ENCODE measurements around the gene DDR1. TPM values are rescaled to one million over a fixed set of nuclear protein-coding genes. Genes with fewer than 3 reads are reported as not detected.
"Not testable (repeated sequence)": the region's sequence is repeated elsewhere in the genome, so short reads cannot be mapped to it uniquely, and the experiment has no call there.

DDR1 gene
- total RNA-seq, 1 experiment from 2014 or later: 230 TPM

GRCh38 chr6:30922447-30922852 is 38.1 kb downstream of the DDR1 start:
- ChIA-PET CTCF (interaction anchor here (1.5 kb wide), 1 partner anchor 20 kb away, joined by 6 read pairs; no protein-coding TSS in a partner anchor), POLR2A (interaction anchor here (0.6 kb wide), 1 partner anchor 69 kb away, joined by 3 read pairs; no protein-coding TSS in a partner anchor)
- TF ChIP-seq NR3C1 (CRISPR knock-in tag; conservative IDR thresholded peaks at IDR 0.05; ENCODE audit: low read depth): no peak
- TF ChIP-seq USF1 (CRISPR knock-in tag; IDR thresholded peaks at IDR 0.05): no peak
- TF ChIP-seq GTF2I (CRISPR knock-in tag; conservative IDR thresholded peaks at IDR 0.05): no peak
- no peak for TF ChIP-seq ATF6 (CRISPR knock-in tag; IDR thresholded peaks at IDR 0.05)
- no peak for TF ChIP-seq TCF7 (CRISPR knock-in tag; IDR thresholded peaks at IDR 0.05; ENCODE audit: low read depth)
- no peak for TF ChIP-seq E2F5 (CRISPR knock-in tag; IDR thresholded peaks at IDR 0.05)
- no peak for TF ChIP-seq EMX1 (CRISPR knock-in tag; IDR thresholded peaks at IDR 0.05)
- TF ChIP-seq ZNF317 (CRISPR knock-in tag; IDR thresholded peaks at IDR 0.05; ENCODE audit: borderline replicate concordance, low read depth): no peak
- TF ChIP-seq ARID4B (CRISPR knock-in tag; IDR thresholded peaks at IDR 0.05; ENCODE audit: borderline replicate concordance): no peak
- TF ChIP-seq JAZF1 (CRISPR knock-in tag; IDR thresholded peaks at IDR 0.05): no peak
- TF ChIP-seq ZNF138 (CRISPR knock-in tag; conservative IDR thresholded peaks at IDR 0.05): no peak
- no peak for DNase-seq (ENCODE audit: low spot score)
- H3K27ac Mint-ChIP-seq: no peak overlapping the region
- no peaks in the 10 kb centered on the region for H3K9me3 Mint-ChIP-seq
- H3K27me3 Mint-ChIP-seq (ENCODE audit: low read depth): no peaks in the 10 kb centered on the region
- H3K4me1 Mint-ChIP-seq: 0 out of 2 replicates have a peak, but pooled peaks cover 3% of the 10 kb centered on the region
- no peak for ATAC-seq
- no peak overlapping the region for H3K4me3 Mint-ChIP-seq
- peaks cover 63% of the 10 kb centered on the region for H3K36me3 Mint-ChIP-seq

GRCh38 chr6:30924040-30924627 is 39.8 kb downstream of the DDR1 start:
- Mint-ChIP-seq H3K9me3 (peaks cover 16% of the 10 kb centered on the region), H3K36me3 (peaks cover 66% of the 10 kb centered on the region)
- H3K4me1 Mint-ChIP-seq; H3K27ac Mint-ChIP-seq; DNase-seq (ENCODE audit: low spot score); H3K27me3 Mint-ChIP-seq (ENCODE audit: low read depth); H3K4me3 Mint-ChIP-seq; POLR2A ChIA-PET; ATAC-seq: not testable (repeated sequence)
- CTCF ChIA-PET: interaction anchor here (1.5 kb wide), 1 partner anchor 18 kb away, joined by 6 read pairs; no protein-coding TSS in a partner anchor

- no peaks in the 10 kb centered on the region for H3K27me3 Mint-ChIP-seq (ENCODE audit: low read depth)
- H3K9me3 Mint-ChIP-seq: peaks cover 19% of the 10 kb centered on the region
- H3K4me3 Mint-ChIP-seq: no peak overlapping the region
- ChIA-PET CTCF (interaction anchor here (1.0 kb wide), 1 partner anchor 12 kb away, joined by 3 read pairs; the partner anchor contains the start of gene VARS2), POLR2A (no interaction called here)
- DNase-seq (ENCODE audit: low spot score) (no peak), ATAC-seq (no peak)
- H3K4me1 Mint-ChIP-seq: peaks cover 7% of the 10 kb centered on the region; the same call in 1 of the 2 replicates
- peaks cover 54% of the 10 kb centered on the region for H3K36me3 Mint-ChIP-seq
- H3K27ac Mint-ChIP-seq: no peak overlapping the region
- TF ChIP-seq ZNF532 (CRISPR knock-in tag; IDR thresholded peaks at IDR 0.05; ENCODE audit: borderline replicate concordance): no peak
- TF ChIP-seq NR2C2 (CRISPR knock-in tag; IDR thresholded peaks at IDR 0.05): no peak
- no peak for TF ChIP-seq FOXJ3 (CRISPR knock-in tag; IDR thresholded peaks at IDR 0.05; ENCODE audit: borderline replicate concordance)
- TF ChIP-seq ZNF263 (CRISPR knock-in tag; IDR thresholded peaks at IDR 0.05; ENCODE audit: low read depth): no peak
- TF ChIP-seq CDX4 (CRISPR knock-in tag; IDR thresholded peaks at IDR 0.05; ENCODE audit: borderline replicate concordance): no peak
- TF ChIP-seq ELF4 (CRISPR knock-in tag; IDR thresholded peaks at IDR 0.05; ENCODE audit: low read depth): no peak
These were observed 42.3 kb downstream of the DDR1 start for GRCh38 chr6:30926644-30927043.
